GM12878 (cell line): ENCODE measurements around the gene GNG12. TPM values are rescaled to one million over a fixed set of nuclear protein-coding genes. Genes with fewer than 3 reads are reported as not detected.

Source experiments
- ATAC-seq: fragments of 200-7000 bp; cut with Tn5 transposase; 3 replicates; pipeline ENCODE4 v1.9.1; 2020; ENCODE audit warnings: mild to moderate bottlenecking, moderate library complexity
- BruUV-seq: library from RNA; stranded (reverse); fragments of 400-500 nt; replicated peaks from 2 replicates; lab custom pipeline; 2021; lab: Mats Ljungman, UMichigan
- CTCF ChIA-PET: fragments of 300-600 bp; sonication (Branson Sonifier 250); formaldehyde crosslinking; extraction: SDS; loops from one replicate; lab custom pipeline; 2021; ENCODE audit warnings: inconsistent platforms; lab: Yijun Ruan, JAX
- POLR2A ChIA-PET: fragments of 350-600 bp; formaldehyde crosslinking; extraction: SDS; loops from one replicate; lab custom pipeline; 2021; ENCODE audit warnings: inconsistent platforms; lab: Charles Lee
- RAD21 ChIA-PET: fragments of 300-600 bp; sonication (Branson Sonifier 250); formaldehyde crosslinking; loops from one replicate; lab custom pipeline; 2023; ENCODE audit warnings: antibody characterized with exemption; ENCODE audit not compliant: unreplicated experiment; lab: Charles Lee
- SMC1A ChIA-PET: fragments of 300-600 bp; sonication (Branson Sonifier 250); formaldehyde crosslinking; loops from one replicate; lab custom pipeline; 2023; ENCODE audit not compliant: unreplicated experiment, uncharacterized antibody; lab: Charles Lee
- DNase-seq: peaks from one replicate; pipeline ENCODE4 v3.0.0-alpha.2; 2011; ENCODE audit warnings: low read depth, low spot score
- FAIRE-seq: peaks from 3 replicates; lab custom pipeline; 2011; peaks lifted over from hg19 to GRCh38; lab: Jason Lieb, UNC
- H2AFZ ChIP-seq: 2 replicates; pipeline ENCODE4 v1.6.0; 2011; ENCODE audit warnings: low read depth, low read length, control low read depth; ENCODE audit not compliant: control insufficient read depth
- H3K27ac ChIP-seq: 2 replicates; pipeline ENCODE4 v1.5.1; 2011; ENCODE audit warnings: control low read depth; ENCODE audit not compliant: control insufficient read depth, insufficient read depth
- H3K27me3 ChIP-seq, 2 experiments: replicated peaks in 1 of 2; 2 replicates each; pipeline versions ENCODE4 v1.6.0 to v1.6.1; 2011; ENCODE audit warnings: low read length in 1 of 2; ENCODE audit not compliant: control insufficient read depth in 2 of 2, insufficient read depth in 2 of 2
- H3K36me3 ChIP-seq, 2 experiments: 2 replicates each; pipeline ENCODE4 v1.5.1; 2011; ENCODE audit warnings: low read length in 1 of 2; ENCODE audit not compliant: control insufficient read depth in 2 of 2, insufficient read depth in 2 of 2
- H3K4me1 ChIP-seq: 2 replicates; pipeline ENCODE4 v1.6.1; 2011; ENCODE audit warnings: mild to moderate bottlenecking, low read length, moderate library complexity, mixed read lengths; ENCODE audit not compliant: control insufficient read depth, insufficient read depth
- H3K4me2 ChIP-seq: 2 replicates; pipeline ENCODE4 v1.6.0; 2011; ENCODE audit warnings: control low read depth; ENCODE audit not compliant: control insufficient read depth, insufficient read depth
- H3K4me3 ChIP-seq: fragments of 200-600 bp; sonication (generic); 2 replicates; pipeline ENCODE4 v1.5.1; 2016
- H3K79me2 ChIP-seq: 2 replicates; pipeline ENCODE4 v1.6.0; 2011; ENCODE audit warnings: low read length; ENCODE audit not compliant: control insufficient read depth, insufficient read depth
- H3K9ac ChIP-seq: 2 replicates; pipeline ENCODE4 v1.8.0; 2011; ENCODE audit warnings: low read length, control low read depth, mixed read lengths; ENCODE audit not compliant: control insufficient read depth, insufficient read depth
- H3K9me3 ChIP-seq: replicated peaks from 3 replicates; pipeline ENCODE4 v1.5.1; 2011; ENCODE audit warnings: mild to moderate bottlenecking, low read length; ENCODE audit not compliant: control insufficient read depth, insufficient read depth
- H4K20me1 ChIP-seq: 2 replicates; pipeline ENCODE4 v1.6.0; 2011; ENCODE audit not compliant: control insufficient read depth, insufficient read depth
- BHLHE40 ChIP-seq, 2 experiments: fragments of 450-650 bp in 1 of 2; IDR thresholded peaks; 2 replicates each; pipeline ENCODE4 v1.6.1; 2011 to 2017; ENCODE audit warnings: low read depth in 2 of 2, borderline replicate concordance in 1 of 2, improper control_type of control experiment in 1 of 2, low read length in 1 of 2, mild to moderate bottlenecking in 1 of 2
- CBX5 ChIP-seq: sonication (generic); IDR thresholded peaks from 2 replicates; pipeline ENCODE4 v1.6.1; 2016; ENCODE audit warnings: low read depth, moderate library complexity, mild to moderate bottlenecking, inconsistent platforms
- CHD4 ChIP-seq: fragments of 200-600 bp; sonication (generic); IDR thresholded peaks from 2 replicates; pipeline ENCODE4 v1.6.1; 2016; ENCODE audit warnings: mild to moderate bottlenecking
- CREB1 ChIP-seq: IDR thresholded peaks from 2 replicates; pipeline ENCODE4 v1.6.1; 2012; ENCODE audit warnings: low read depth, mild to moderate bottlenecking, inconsistent platforms
- IRF5 ChIP-seq: fragments of 450-650 bp; IDR thresholded peaks from 2 replicates; pipeline ENCODE4 v1.6.1; 2017; ENCODE audit warnings: borderline replicate concordance
- MLLT1 ChIP-seq: fragments of 450-650 bp; IDR thresholded peaks from 2 replicates; pipeline ENCODE4 v1.6.1; 2016; ENCODE audit warnings: mild to moderate bottlenecking
- NFXL1 ChIP-seq: fragments of 450-650 bp; IDR thresholded peaks from 2 replicates; pipeline ENCODE4 v1.6.1; 2017; ENCODE audit warnings: antibody characterized with exemption, mild to moderate bottlenecking, borderline replicate concordance
- PAX8 ChIP-seq: fragments of 450-650 bp; IDR thresholded peaks from 2 replicates; pipeline ENCODE4 v1.6.1; 2017; ENCODE audit warnings: mild to moderate bottlenecking, moderate library complexity
- SKIL ChIP-seq: fragments of 450-650 bp; IDR thresholded peaks from 2 replicates; pipeline ENCODE4 v1.6.1; 2017; ENCODE audit warnings: mild to moderate bottlenecking, low read depth, inconsistent platforms; ENCODE audit not compliant: poor library complexity, severe bottlenecking
- SRF ChIP-seq, 2 experiments: IDR thresholded peaks; 2 replicates each; pipeline ENCODE4 v1.6.1; 2011; ENCODE audit warnings: low read depth in 2 of 2, low read length in 2 of 2, mild to moderate bottlenecking in 1 of 2, moderate library complexity in 1 of 2
- YY1 ChIP-seq: IDR thresholded peaks from 2 replicates; pipeline ENCODE4 v1.6.1; 2011; ENCODE audit warnings: low read depth, mild to moderate bottlenecking, low read length
- WGBS: methylation state at CpG from one replicate; pipeline ENCODE4 v1.1.6; 2016; ENCODE audit warnings: low lambda C conversion rate; ENCODE audit not compliant: insufficient replicate concordance, insufficient coverage; ENCODE audit errors: missing lambda C conversion rate; 5-methylcytosine and 5-hydroxymethylcytosine counted together
- in situ Hi-C: fragments of 300-500 bp; cut with MboI; formaldehyde crosslinking; loops from 9 replicates; pipeline ENCODE4 v1.14.3; 2018; ENCODE audit warnings: mixed read lengths
- intact Hi-C: fragments of 100-400 bp; cut with micrococcal nuclease; formaldehyde crosslinking; loops from one replicate; pipeline ENCODE4 v1.14.2; 2022; ENCODE audit not compliant: unreplicated experiment
- polyA plus RNA-seq, 11 experiments: library from polyadenylated mRNA; depleted of rRNA in 4 of 11; unstranded in 6 of 11; stranded (reverse) in 5 of 11; fragments of >200 nt; fragmentation: Nextera tagmentation in 4 of 11; fragmentation: Illumina TruSeq in 1 of 11; extraction: Ambion mirVana in 4 of 11; extraction: Trizol in 1 of 11; gene quantifications; 1 replicate in 1 of 11; 2 replicates in 10 of 11; pipeline versions ENCODE4 v1.2.1 to v1.2.3, GENCODE V29; 2011 to 2016; ENCODE audit warnings: inconsistent platforms in 2 of 11, missing spikeins in 2 of 11, low read depth in 1 of 11
- total RNA-seq, 4 experiments: library from RNA; depleted of rRNA in 3 of 4; stranded (reverse); fragments of >200 nt in 3 of 4; fragmentation: Illumina TruSeq in 1 of 4; extraction: Trizol in 1 of 4; gene quantifications; 2 replicates each; pipeline versions ENCODE4 v1.2.1 to v1.2.3, GENCODE V29; 2013 to 2021
- TF ChIP-seq, protein P1 (sequence below): fragments of 150-350 bp; IDR thresholded peaks from 2 replicates; pipeline ENCODE4 v1.6.1; 2014; ENCODE audit warnings: mild to moderate bottlenecking, low read depth, low read length

The GNG12 gene
- total and polyA plus RNA-seq, 10 of the 15 experiments (the other 5 are each of a cell fraction or from before 2014, with no cell fraction given) = 0.22 to 32.8 (median 0.35) TPM

- TF ChIP-seq SKIL (no peak), CBX5 (no peak), SRF (IDR thresholded peaks at IDR 0.05; ENCODE audit: low read depth in 2 of 2, low read length in 2 of 2) (0 out of 4 replicates have a peak, but pooled peaks of 1 of the 2 experiments have one; percentile 28), CREB1 (peak; percentile 50; the same call in 1 of the 2 replicates)
Observed at GRCh38 chr1:67683766-67684525, 149.3 kb downstream of the GNG12 start (continued).

GRCh38 chr1:67683316-67683715, 150.0 kb downstream of the GNG12 start:
- ATAC-seq = no peak
- Histone ChIP-seq H4K20me1 (no peaks in the 10 kb centered on the region), H3K9me3 (no peaks in the 10 kb centered on the region; the same call in 2 of the 3 replicates), H3K79me2 (peaks cover 25% of the 10 kb centered on the region), H3K4me1 (peaks cover 8% of the 10 kb centered on the region), H2AFZ (no peak overlapping the region), H3K27ac (no peak overlapping the region), H3K4me3 (no peak overlapping the region), H3K4me2 (no peak overlapping the region), H3K9ac (no peak overlapping the region), H3K27me3 (peaks cover 0 to 2% of the 10 kb centered on the region in 2 experiments; a peak in 2 of 4 replicates), H3K36me3 (no peaks in the 10 kb centered on the region)
- no peak for DNase-seq
- CTCF ChIA-PET = interaction anchor here (0.9 to 8.6 kb wide), 8 partner anchors 13 to 434 kb away, joined by 3 to 107 read pairs (median 8); no protein-coding TSS in a partner anchor
- no peak for FAIRE-seq
- 86% methylated on average over 3 of the region's 3 CpGs for WGBS
- POLR2A ChIA-PET = interaction anchor here (0.9 to 4.2 kb wide), 6 partner anchors 35 to 124 kb away, joined by 3 to 33 read pairs (median 9); no protein-coding TSS in a partner anchor
- in situ Hi-C loops (loop anchor here (5.0 kb wide), 1 partner anchor 74 kb away; no protein-coding TSS in a partner anchor), intact Hi-C loops (loop anchor here (10.0 kb wide), 1 partner anchor 349 kb away; no protein-coding TSS in a partner anchor)
- SMC1A ChIA-PET = interaction anchor here (0.7 to 11.4 kb wide), 12 partner anchors 10 to 147 kb away, joined by 3 to 197 read pairs (median 8); no protein-coding TSS in a partner anchor
- no TSS peak for BruUV-seq
- RAD21 ChIA-PET = interaction anchor here (1.0 to 11.0 kb wide), 6 partner anchors 8 to 125 kb away, joined by 3 to 225 read pairs (median 11); no protein-coding TSS in a partner anchor
- TF ChIP-seq BHLHE40 (IDR thresholded peaks at IDR 0.05; ENCODE audit: borderline replicate concordance in 1 of 2, low read depth in 2 of 2, low read length in 1 of 2) (no peak), IRF5 (no peak), NFXL1 (no peak), YY1 (no peak), MLLT1 (no peak), CHD4 (no peak), PAX8 (no peak)
- TF ChIP-seq, protein P1, sequence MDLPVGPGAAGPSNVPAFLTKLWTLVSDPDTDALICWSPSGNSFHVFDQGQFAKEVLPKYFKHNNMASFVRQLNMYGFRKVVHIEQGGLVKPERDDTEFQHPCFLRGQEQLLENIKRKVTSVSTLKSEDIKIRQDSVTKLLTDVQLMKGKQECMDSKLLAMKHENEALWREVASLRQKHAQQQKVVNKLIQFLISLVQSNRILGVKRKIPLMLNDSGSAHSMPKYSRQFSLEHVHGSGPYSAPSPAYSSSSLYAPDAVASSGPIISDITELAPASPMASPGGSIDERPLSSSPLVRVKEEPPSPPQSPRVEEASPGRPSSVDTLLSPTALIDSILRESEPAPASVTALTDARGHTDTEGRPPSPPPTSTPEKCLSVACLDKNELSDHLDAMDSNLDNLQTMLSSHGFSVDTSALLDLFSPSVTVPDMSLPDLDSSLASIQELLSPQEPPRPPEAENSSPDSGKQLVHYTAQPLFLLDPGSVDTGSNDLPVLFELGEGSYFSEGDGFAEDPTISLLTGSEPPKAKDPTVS = no peak
